DMS79 (cell line): Measurements from ENCODE around the gene DNAJB6.

Experiments used
- DNase-seq: peaks from one replicate; lab custom pipeline; 2025; lab: John Stamatoyannopoulos, UW

The DNAJB6 gene

DNA sequence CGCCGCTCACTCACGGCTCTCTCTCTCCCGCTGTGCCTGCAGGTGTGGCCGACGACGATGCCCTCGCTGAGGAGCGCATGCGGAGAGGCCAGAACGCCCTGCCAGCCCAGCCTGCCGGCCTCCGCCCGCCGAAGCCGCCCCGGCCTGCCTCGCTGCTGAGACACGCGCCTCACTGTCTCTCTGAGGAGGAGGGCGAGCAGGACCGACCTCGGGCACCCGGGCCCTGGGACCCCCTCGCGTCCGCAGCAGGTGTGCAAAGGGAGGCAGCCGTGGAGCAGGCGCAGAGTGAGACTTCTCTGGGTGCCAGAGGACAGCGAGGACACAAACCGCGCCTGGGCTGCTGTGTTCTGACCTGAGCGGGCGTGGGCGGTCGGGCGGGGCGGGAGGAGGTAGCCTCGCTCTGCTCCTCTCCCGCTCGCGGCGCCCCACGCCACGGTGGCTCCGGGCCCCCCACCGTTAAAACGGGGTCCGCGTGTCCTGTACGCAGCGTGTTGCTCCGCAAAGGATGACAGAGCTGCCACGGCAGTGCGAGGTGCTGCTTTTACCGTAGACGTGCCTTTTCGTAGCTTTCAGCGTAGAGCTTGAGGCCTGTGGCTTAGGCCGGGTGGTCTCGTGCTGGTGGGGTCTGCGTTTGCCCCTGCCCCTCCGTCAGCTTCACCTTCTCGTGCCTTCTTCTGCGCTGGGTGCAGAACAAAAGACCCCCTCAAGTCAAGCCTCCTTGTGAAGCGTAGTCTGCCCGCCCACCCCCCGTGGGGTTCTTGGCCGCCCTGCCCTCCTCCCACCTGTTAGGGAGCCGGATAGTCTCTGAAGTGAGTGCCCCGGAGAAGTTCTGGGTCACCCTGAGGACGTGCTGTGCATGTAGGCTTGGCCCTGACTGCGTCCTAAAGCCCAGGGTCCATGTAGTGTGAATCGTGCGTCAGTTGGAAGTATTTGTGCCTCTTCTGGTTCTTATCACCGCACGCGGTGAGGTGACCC, 73.2 kb downstream of the DNAJB6 start:
- no peak for DNase-seq

GRCh38 chr7:157410831-157411556, 74.2 kb downstream of the DNAJB6 start:
- no peak for DNase-seq

DNA sequence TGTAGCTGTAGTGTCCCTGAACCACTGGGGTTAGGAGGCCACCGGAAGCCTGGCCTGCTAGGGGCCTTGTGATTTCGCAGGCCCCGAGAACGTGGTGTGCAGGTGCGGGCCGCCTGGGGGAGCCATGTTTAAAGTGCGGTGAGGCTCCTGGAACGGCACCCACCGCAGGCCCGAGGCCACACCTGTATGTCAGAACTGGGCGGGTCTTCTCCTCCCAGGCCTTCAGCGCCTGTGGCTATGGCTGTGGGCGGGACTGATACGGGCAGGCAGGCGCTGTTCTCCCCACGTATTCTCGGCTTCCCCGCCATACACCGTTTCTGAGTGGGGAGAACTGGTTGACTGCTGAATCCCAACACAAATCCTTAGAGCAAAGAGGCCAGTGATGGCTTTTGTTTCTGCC, 74.8 kb downstream of the DNAJB6 start:
- DNase-seq, result no peak

DNA sequence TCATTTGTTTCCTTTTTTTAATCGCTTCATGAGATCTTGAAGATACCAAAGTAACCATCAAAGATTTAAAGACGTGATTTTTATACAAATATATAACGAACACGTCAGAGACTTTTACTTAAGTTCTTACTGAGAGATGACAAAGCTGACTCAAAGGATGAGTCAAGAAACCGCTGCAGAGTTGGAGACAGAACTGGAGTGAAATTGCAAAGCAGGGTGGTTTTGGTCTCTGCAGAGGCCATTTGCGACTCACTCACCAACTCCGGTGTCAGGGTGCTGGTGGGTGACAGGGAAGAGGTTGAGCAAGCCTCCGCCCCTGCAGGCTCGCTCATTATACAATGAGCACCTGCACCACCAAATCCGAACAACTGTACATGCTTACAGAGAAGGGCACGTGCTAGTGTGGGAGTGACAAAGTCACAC, 75.2 kb downstream of the DNAJB6 start:
- no peak for DNase-seq

DNA sequence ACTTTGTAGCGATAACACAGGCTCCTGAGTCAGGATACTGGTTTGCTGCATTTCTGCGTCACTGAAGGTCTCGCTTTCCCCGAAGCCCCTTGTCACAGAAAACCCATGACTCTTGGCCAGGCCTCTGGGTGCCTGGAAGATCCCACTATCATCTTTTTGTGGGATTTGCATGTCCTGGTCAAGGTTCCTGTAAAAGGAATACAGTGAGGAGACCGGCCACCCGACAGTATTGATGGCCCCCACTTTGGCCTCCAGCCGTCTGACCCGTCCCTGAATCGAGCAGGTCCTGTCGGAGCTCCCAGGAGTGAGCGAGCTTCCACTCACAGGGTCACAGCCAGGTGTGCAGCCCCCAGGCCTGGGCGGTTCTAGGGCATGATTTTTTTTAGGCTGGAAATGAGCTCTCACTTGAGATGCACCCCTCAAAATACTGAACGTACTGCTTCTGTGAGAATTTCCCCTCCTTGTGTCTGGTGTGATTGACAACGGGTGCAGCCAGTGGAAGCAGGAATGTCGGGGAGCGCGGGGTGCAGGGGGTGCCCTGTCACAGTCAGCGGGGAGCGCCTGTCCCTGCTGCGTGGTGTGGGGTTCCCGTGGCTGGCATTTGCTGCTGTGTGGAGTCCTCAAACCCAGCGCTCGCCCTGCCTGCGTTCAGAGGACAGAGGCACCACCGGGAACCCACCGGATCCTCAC, 75.8 kb downstream of the DNAJB6 start:
- DNase-seq, result no peak

DNA sequence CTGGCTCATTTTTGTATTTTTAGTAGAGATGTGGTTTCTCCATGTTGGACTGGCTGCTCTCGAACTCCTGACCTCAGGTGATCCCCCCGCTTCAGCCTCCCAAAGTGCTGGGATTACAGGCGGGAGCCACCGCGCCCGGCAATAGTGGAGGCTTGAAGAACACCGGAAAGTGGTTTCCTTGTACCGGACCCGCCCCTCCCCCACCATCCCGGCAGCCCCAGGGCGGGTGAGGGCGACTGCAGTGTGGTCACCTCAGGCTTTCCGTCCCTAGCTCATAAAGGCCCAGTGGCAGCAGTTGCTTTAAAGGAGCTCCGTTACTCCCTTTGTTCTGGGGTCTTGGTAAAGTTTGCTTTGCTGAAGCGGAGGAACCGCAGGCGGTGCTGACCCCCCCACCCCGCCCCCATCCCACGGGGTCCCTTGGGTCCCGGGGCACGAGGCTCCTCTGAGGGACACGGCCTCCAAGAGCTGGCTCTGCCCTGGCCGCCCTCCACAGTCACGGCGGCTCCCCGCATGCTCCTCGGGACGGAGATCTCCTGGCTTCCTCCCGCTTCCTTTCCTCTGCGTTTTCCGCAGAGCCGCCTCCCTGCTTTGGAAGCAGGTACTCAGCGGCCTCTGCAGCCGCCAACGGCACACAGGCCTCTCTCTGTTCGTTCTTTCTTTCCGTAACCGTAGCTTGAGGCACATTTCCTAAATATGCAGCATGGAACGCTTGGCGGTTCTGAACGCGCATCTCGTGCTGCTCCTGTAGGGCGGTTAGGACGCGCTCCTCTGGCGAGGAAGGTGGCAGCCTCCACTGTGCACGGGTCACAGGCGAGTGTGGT, 77.3 kb downstream of the DNAJB6 start:
- DNase-seq, result no peak

DNA sequence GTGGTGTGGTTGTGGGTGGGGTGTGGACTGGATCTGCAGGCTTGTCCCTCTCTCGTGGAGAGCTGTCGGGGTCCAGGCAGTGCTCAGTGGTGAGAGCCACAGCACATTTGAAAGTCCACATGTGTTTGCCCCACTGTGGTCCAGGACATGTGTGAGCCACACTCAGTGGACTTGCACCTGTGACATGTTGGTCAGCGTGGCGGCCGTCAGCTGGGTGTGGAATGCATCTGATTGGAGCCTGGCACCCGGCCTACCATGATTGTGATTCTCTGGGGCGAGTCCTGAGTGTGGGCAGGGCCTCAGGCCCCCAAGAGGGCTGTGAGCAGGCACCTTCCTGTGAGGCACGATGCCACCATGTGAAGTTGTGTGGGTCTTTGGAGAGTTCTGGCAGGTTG, 77.9 kb downstream of the DNAJB6 start:
- DNase-seq, result no peak

GRCh38 chr7:157415486-157415885, 78.7 kb downstream of the DNAJB6 start:
- DNase-seq, result no peak

DNA sequence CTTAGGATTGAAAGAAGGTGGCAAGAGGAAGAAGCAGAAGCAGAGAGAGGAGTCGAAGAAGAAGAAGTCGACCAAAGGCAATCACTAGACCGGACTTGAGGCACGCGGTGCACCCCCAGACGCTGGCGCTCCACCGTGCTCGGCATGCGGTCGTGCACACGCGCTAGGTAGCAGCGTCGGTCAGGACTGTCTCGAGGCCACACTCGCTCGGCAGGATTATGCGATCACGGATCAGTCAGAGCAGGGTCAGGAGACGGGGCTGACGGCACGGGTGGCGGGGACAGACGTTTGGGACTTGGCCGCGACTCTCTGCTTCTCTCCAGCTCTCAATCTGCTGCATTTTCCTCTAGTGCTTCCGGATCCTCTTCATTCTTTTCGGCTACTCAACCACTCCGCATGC, 79.2 kb downstream of the DNAJB6 start:
- no peak for DNase-seq

- DNase-seq, result no peak
Measured at GRCh38 chr7:157418204-157419034, 81.6 kb downstream of the DNAJB6 start.

GRCh38 chr7:157419035-157419293, 82.2 kb downstream of the DNAJB6 start:
- no peak for DNase-seq

DNA sequence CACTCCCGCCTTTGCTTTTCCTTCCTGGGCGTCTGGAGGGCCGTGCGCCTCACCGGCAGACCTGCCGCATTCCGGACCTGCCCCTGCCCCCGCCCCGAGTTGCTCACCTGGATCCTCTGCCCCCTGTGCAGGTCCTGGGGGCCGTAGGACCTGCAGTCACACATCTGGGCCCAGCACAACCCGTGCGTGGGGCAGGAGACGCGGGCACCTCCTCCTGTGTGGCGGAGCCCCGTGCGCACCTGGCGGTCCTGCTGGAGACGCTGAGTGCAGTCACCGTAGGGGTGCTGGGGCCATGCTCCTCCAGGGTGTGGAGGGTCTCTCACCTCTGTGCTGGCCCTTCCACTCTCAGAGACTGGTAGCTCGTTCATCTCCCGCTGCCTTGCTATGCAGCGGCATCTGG, 85.5 kb downstream of the DNAJB6 start:
- no peak for DNase-seq

- DNase-seq, result no peak
Measured at GRCh38 chr7:157423348-157423747, 86.5 kb downstream of the DNAJB6 start.

DNA sequence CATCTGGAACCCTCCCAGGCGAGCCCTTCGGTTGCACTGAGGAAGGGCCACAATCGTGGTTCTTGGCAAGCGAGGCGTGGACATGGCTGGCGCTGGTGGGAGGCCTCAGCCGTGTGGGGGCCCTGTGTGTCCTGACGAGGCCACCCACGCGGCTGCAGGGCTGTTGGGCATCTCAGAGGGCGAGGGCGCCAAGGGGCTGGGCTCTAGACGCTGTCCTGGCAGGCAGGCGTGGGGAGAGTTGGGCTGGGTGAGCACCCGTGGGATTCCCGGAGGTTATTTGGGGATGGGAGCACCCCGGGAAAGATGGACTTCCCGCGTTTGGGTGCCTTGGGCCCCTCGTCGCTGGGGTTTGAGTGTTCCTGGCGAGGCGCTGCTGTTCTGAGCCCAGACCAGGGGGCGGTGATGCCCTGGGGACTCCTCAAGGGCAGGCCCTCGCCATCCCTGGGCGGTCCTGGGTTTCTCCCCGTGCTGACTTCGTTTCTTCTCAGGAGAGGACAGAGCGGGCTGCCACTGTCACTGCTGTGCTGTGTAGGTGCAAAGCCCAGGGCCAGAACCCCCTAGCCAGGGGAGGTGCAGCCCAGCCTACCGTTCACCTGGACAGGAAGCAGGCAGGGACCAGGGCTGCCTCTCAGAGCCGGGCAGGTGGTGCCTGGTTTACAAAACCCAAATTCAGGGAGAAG, 87.2 kb downstream of the DNAJB6 start:
- DNase-seq, result no peak

GRCh38 chr7:157425137-157425731, 88.4 kb downstream of the DNAJB6 start:
- no peak for DNase-seq

GRCh38 chr7:157425761-157426160, 89.0 kb downstream of the DNAJB6 start:
- DNase-seq, result no peak

DNA sequence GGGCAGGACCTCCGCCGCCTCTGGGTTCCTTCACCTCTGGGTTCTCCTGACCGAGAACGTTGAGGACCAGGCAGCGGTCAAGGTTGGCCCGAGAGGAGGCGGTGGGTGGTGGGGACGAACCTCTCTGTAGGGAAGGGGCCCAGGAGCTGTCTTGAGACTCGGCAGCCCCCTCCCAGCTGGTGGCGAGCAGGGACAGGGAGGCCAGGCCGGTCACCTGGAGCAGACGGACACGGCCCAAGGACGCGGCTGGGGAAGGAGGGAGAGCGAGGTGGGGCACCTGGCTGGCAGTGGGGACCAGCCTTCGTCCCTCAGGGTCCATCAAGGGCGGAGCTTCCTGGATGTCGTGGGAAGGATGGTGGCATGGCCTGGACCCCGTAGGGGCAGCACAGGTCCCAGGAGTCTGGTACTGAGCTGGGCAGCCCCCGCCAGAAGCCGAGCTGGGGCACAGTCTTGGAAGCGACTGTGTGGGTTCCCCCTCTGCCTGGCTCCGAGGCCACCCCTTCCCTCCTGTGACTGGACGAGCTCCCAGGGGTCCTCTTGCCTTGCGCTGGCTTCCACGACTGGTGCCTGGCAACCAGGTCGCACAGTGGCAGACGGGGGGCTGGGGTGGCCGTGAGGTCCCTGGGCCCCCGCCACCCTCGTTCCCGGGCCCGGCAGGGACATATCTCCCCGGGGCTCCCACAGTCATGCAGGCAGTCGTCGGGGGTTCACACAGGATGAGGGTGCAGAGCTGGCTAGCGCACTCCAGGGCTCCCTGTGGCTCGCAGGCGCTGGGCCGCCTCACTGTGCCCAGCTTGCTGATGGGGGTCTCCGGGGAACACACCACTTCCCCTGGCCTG, 89.9 kb downstream of the DNAJB6 start:
- no peak for DNase-seq

DNA sequence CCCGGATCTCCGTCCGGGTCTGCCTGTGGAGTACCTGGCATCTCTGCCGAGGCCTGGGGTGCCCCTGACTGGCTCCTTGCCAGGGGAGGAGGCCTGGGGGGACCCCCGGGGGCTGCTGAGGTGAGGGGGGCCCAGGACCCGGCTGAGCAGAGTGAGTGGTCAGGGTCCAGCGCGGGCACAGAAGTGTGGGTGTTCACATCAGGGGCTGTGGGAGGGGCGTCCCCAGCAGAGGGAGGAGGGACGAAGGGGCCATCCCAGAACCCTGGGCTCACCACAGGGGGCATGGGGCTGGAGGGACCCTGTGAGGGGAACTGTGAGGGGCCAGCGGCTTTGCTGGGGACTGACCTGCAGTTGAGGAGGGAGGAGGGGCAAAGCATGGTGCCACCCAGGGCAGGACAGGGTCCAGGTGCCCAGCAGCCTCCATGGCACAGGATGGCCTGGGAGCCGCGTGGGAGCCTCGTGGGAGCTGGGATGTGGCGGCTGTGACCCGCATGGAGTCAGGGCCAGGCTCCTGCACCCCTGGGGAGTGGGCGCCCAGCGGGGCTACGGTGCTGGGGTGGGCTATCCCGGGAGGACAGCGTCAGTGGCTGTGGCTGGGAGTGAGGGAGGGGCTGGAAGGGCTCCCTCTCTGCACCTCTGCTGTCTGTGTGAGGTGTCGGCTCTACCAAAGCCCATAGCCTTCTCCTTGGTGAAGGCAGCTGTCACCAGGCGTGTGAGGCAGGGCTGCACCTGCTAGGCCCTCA, 91.2 kb downstream of the DNAJB6 start:
- DNase-seq, result no peak
